Transverse colon (tissue), 4 donors: ENCODE measurements around the gene TENM4. TPM values are rescaled to one million over a fixed set of nuclear protein-coding genes. Genes with fewer than 3 reads are reported as not detected.

ENCODE experiments used
- DNase-seq: peaks from one replicate; pipeline ENCODE4 v3.0.0-alpha.2; 2019
- H3K27ac ChIP-seq, 4 donors: fragments of 200-600 bp; sonication (generic); 2 replicates each; pipeline ENCODE4 v1.5.1; 2016 to 2018; ENCODE audit warnings: inconsistent platforms in 4 of 4
- H3K27me3 ChIP-seq: fragments of 200-600 bp; sonication (generic); 2 replicates; pipeline ENCODE4 v1.5.1; 2017; ENCODE audit warnings: inconsistent platforms
- H3K36me3 ChIP-seq, 4 donors: fragments of 200-600 bp; sonication (generic); 2 replicates each; pipeline ENCODE4 v1.5.1; 2017 to 2019; ENCODE audit warnings: inconsistent platforms in 4 of 4
- H3K4me1 ChIP-seq, 4 donors: fragments of 200-600 bp; sonication (generic); 2 replicates each; pipeline ENCODE4 v1.5.1; 2017 to 2020; ENCODE audit warnings: inconsistent platforms in 4 of 4
- H3K4me3 ChIP-seq, 4 donors: fragments of 200-600 bp; sonication (generic); 1 replicate in 1 of 4; 2 replicates in 3 of 4; pipeline versions ENCODE4 v1.5.1 to v1.6.1; 2017 to 2019; ENCODE audit warnings: inconsistent platforms in 4 of 4
- H3K9me3 ChIP-seq, 2 donors: fragments of 200-600 bp; sonication (generic); 2 replicates each; pipeline ENCODE4 v1.5.1; 2017 to 2019; ENCODE audit warnings: inconsistent platforms in 2 of 2
- CTCF ChIP-seq, 5 experiments: fragments of 200-600 bp in 3 of 5; fragments of 450-650 bp in 2 of 5; sonication (generic) in 3 of 5; IDR thresholded peaks; 1 replicate in 2 of 5; 2 replicates in 3 of 5; pipeline ENCODE4 v1.5.1; 2016 to 2017; ENCODE audit warnings: antibody characterized with exemption in 5 of 5, inconsistent platforms in 3 of 5, mild to moderate bottlenecking in 2 of 5, moderate library complexity in 1 of 5
- EP300 ChIP-seq: sonication (generic); formaldehyde crosslinking; IDR thresholded peaks from one replicate; pipeline ENCODE4 v1.6.1; 2017; ENCODE audit warnings: antibody characterized with exemption, low read depth
- POLR2A ChIP-seq: fragments of 450-650 bp; IDR thresholded peaks from one replicate; pipeline ENCODE4 v1.6.1; 2016; ENCODE audit warnings: antibody characterized with exemption, mild to moderate bottlenecking, moderate library complexity
- POLR2AphosphoS5 ChIP-seq, 3 donors: sonication (generic); formaldehyde crosslinking; IDR thresholded peaks; one replicate each; pipeline ENCODE4 v1.6.1; 2016; ENCODE audit warnings: antibody characterized with exemption in 3 of 3
- WGBS, 2 donors: methylation state at CpG; one replicate each; pipeline ENCODE4 v1.1.5; 2018; ENCODE audit warnings: low coverage in 1 of 2; 5-methylcytosine and 5-hydroxymethylcytosine counted together
- in situ Hi-C, 4 donors: fragments of 200-750 bp; cut with MboI; loops; one replicate each; pipeline versions ENCODE4 v1.15.0 to v1.15.1; 2017; ENCODE audit warnings: low sequenced_read_pairs in 3 of 4, low pct_ligation_motif_present in 1 of 4, low pct_unique_long_range_greater_than_20kb in 1 of 4
- intact Hi-C: fragments of 100-400 bp; cut with DNase I; formaldehyde crosslinking; loops from one replicate; pipeline ENCODE4 v1.15.1; 2023; ENCODE audit warnings: low total_unique reads
- total RNA-seq, 4 donors: library from RNA; depleted of rRNA; stranded (reverse); fragments of >200 nt; gene quantifications; one replicate each; pipeline ENCODE4 v1.1.0, GENCODE V29; 2016

The TENM4 gene
- total RNA-seq, 4 donors from 2014 or later = 0.14 to 0.79 (median 0.39) TPM

- in situ Hi-C loops (loop anchor here in 2 of 4 donors (10.0 kb wide), 2 partner anchors 304 to 314 kb away; no protein-coding TSS in a partner anchor), intact Hi-C loops (no loop called here)
Measured at GRCh38 chr11:78958444-78958843, 482.4 kb downstream of the TENM4 start.

GRCh38 chr11:78957476-78958245 lies 483.2 kb downstream of the TENM4 start:
- DNase-seq = no peak
- no peak for TF ChIP-seq POLR2AphosphoS5 (IDR thresholded peaks at IDR 0.05)
- no peak for TF ChIP-seq CTCF (IDR thresholded peaks at IDR 0.05)
- TF ChIP-seq POLR2A = no peak
- TF ChIP-seq EP300 = no peak
- Histone ChIP-seq H3K9me3 (no peaks in the 10 kb centered on the region), H3K36me3 (no peaks in the 10 kb centered on the region), H3K4me1 (peaks cover 0 to 7% (median 2%) of the 10 kb centered on the region in 4 donors), H3K27ac (no peak overlapping the region), H3K27me3 (peaks cover 14% of the 10 kb centered on the region), H3K4me3 (no peak overlapping the region)
- in situ Hi-C loops (loop anchor here in 2 of 4 donors (10.0 kb wide), 2 partner anchors 303 to 313 kb away; no protein-coding TSS in a partner anchor), intact Hi-C loops (no loop called here)
- 75 to 93% methylated on average over 3 to 5 of the region's 5 CpGs for WGBS, 2 donors

More at GRCh38 chr11:78958444-78958843, 482.4 kb downstream of the TENM4 start:
- Histone ChIP-seq H3K4me1 (peaks cover 0 to 7% (median 2%) of the 10 kb centered on the region in 4 donors), H3K27ac (no peak overlapping the region), H3K27me3 (peaks cover 16% of the 10 kb centered on the region), H3K4me3 (no peak overlapping the region), H3K36me3 (no peaks in the 10 kb centered on the region), H3K9me3 (no peaks in the 10 kb centered on the region)
- WGBS, 2 donors = 89% methylated on average over 3 of the region's 3 CpGs; no CpG with 5 or more reads in 1 of the 2 donors
- DNase-seq = no peak
- TF ChIP-seq POLR2AphosphoS5 (IDR thresholded peaks at IDR 0.05) (no peak), POLR2A (no peak), CTCF (IDR thresholded peaks at IDR 0.05) (no peak), EP300 (no peak)

- 88% methylated on average over 2 to 3 of the region's 3 CpGs for WGBS, 2 donors
- no peaks in the 10 kb centered on the region for H3K9me3 ChIP-seq
- no peak overlapping the region for H3K4me3 ChIP-seq
- no peaks in the 10 kb centered on the region for H3K27me3 ChIP-seq
- H3K36me3 ChIP-seq = no peaks in the 10 kb centered on the region
- no peak overlapping the region for H3K27ac ChIP-seq
- no peak for DNase-seq
- no peaks in the 10 kb centered on the region for H3K4me1 ChIP-seq
- intact Hi-C loops (no loop called here), in situ Hi-C loops (loop anchor here in 2 of 4 donors (10.0 kb wide), 2 partner anchors 300 to 310 kb away; no protein-coding TSS in a partner anchor)
- TF ChIP-seq EP300 = no peak
- no peak for TF ChIP-seq POLR2A
- no peak for TF ChIP-seq CTCF (IDR thresholded peaks at IDR 0.05)
- TF ChIP-seq POLR2AphosphoS5 (IDR thresholded peaks at IDR 0.05) = no peak
Measured at GRCh38 chr11:78954696-78955095, 486.1 kb downstream of the TENM4 start.

GRCh38 chr11:78954261-78954660 lies 486.6 kb downstream of the TENM4 start:
- no peaks in the 10 kb centered on the region for H3K27me3 ChIP-seq
- in situ Hi-C loops (loop anchor here in 2 of 4 donors (10.0 kb wide), 2 partner anchors 299 to 309 kb away; no protein-coding TSS in a partner anchor), intact Hi-C loops (no loop called here)
- H3K27ac ChIP-seq = no peak overlapping the region
- no peaks in the 10 kb centered on the region for H3K36me3 ChIP-seq
- 40 to 60% methylated on average over 1 to 2 of the region's 2 CpGs for WGBS, 2 donors
- no peaks in the 10 kb centered on the region for H3K4me1 ChIP-seq
- DNase-seq = no peak
- no peak overlapping the region for H3K4me3 ChIP-seq
- no peaks in the 10 kb centered on the region for H3K9me3 ChIP-seq
- TF ChIP-seq CTCF (IDR thresholded peaks at IDR 0.05) (no peak), POLR2A (no peak), EP300 (no peak), POLR2AphosphoS5 (IDR thresholded peaks at IDR 0.05) (no peak)
